Measurements from ENCODE around the gene EDC4. TPM values are rescaled to one million over a fixed set of nuclear protein-coding genes. Genes with fewer than 3 reads are reported as not detected.

The EDC4 gene
- total and polyA plus RNA-seq, 7 donors = 21.1 to 52.1 (median 33.8) TPM

DNA sequence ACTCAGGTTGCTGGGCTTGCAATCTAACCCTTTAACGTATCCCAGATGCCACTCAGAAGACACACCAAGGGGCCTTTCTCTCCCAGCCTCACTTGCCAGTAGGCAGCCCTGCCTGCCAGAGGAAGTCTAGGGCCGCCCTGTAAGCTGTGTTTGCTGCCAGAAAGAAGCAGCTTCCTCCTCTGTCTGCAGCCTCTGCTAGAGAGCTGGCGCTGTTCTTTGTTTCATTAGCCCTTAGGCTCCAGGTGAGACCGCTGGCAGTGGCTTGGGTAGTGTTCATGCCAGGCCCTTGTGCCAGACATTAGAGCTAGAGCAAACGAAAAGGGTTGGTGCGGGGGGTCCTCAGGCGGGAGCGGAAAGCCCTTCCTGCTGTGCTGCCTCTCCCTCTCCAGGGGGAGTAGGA is 49.9 kb downstream of the EDC4 start:
- peak overlapping the region; percentile 83 for H3K27ac ChIP-seq
- DNase-seq (no peak), ATAC-seq (no peak)
- H3K27me3 ChIP-seq (ENCODE audit: insufficient read depth in 3 of 3, low read length in 2 of 3) = no peaks in the 10 kb centered on the region
- TF ChIP-seq, protein P1, sequence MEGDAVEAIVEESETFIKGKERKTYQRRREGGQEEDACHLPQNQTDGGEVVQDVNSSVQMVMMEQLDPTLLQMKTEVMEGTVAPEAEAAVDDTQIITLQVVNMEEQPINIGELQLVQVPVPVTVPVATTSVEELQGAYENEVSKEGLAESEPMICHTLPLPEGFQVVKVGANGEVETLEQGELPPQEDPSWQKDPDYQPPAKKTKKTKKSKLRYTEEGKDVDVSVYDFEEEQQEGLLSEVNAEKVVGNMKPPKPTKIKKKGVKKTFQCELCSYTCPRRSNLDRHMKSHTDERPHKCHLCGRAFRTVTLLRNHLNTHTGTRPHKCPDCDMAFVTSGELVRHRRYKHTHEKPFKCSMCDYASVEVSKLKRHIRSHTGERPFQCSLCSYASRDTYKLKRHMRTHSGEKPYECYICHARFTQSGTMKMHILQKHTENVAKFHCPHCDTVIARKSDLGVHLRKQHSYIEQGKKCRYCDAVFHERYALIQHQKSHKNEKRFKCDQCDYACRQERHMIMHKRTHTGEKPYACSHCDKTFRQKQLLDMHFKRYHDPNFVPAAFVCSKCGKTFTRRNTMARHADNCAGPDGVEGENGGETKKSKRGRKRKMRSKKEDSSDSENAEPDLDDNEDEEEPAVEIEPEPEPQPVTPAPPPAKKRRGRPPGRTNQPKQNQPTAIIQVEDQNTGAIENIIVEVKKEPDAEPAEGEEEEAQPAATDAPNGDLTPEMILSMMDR (IDR thresholded peaks at IDR 0.05) = no peak
- no peaks in the 10 kb centered on the region for H3K9me3 ChIP-seq
- H3K4me3 ChIP-seq = no peak overlapping the region
- 75 to 80% (median 78%) methylated on average over 8 of the region's 8 CpGs for WGBS, 3 donors
- peaks cover 85% of the 10 kb centered on the region for H3K4me1 ChIP-seq
- H3K36me3 ChIP-seq (ENCODE audit: insufficient read depth in 1 of 2, low read depth in 1 of 2) = peaks cover 0 to 13% of the 10 kb centered on the region in 2 donors
- intact Hi-C loops (cut with DNase I) = loop anchor here in 1 of 2 donors (10.0 kb wide), 1 partner anchor 248 kb away; no protein-coding TSS in a partner anchor

DNA sequence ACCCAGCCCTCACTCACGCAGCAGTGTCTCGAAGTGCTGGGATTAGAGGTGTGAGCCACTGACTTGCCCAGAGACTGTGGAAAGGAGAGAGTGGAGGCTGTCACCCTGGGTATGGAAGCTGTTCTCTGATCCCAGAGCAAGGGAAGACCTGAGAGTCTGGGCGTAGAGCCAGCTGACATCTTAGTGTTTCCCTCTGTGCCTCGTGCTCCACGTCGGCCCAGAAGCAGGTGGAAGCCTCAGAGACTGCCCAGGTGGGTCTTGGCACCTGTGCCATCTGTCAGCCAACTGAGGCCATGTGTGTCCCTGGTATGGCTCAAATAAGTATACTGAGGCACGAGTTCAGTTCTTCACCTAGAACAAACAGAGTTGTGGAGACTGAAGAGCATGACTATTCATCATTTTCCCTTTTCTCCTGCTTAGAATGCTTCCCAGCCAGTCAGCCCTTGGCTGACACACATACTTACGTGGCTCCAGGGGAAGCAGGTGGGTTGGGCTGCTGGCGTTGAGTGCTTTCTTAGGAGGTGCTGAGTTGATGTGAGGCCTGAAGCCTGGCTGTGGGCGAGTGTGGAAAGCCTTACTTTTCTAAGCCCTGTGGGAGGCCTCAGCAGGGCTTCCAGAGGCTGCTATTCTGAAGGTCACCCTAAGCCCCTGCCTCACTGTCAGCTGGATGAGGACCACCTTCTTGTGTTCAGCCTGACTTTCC is 50.7 kb downstream of the EDC4 start:
- peaks cover 0 to 19% of the 10 kb centered on the region in 2 donors for H3K36me3 ChIP-seq (ENCODE audit: insufficient read depth in 1 of 2, low read depth in 1 of 2)
- TF ChIP-seq, protein P1 (IDR thresholded peaks at IDR 0.05) = no peak
- WGBS, 3 donors = 55 to 72% (median 60%) methylated on average over 10 of the region's 10 CpGs
- intact Hi-C loops (cut with DNase I) = loop anchor here in 1 of 2 donors (10.0 kb wide), 1 partner anchor 249 kb away; no protein-coding TSS in a partner anchor
- peak in 1 of 4 donors; percentile 15 for ATAC-seq
- H3K4me3 ChIP-seq = no peak overlapping the region
- H3K4me1 ChIP-seq = peaks cover 81% of the 10 kb centered on the region
- DNase-seq = no peak
- H3K27me3 ChIP-seq (ENCODE audit: insufficient read depth in 3 of 3, low read length in 2 of 3) = no peaks in the 10 kb centered on the region
- H3K27ac ChIP-seq = peak overlapping the region; percentile 83
- H3K9me3 ChIP-seq = no peaks in the 10 kb centered on the region

DNA sequence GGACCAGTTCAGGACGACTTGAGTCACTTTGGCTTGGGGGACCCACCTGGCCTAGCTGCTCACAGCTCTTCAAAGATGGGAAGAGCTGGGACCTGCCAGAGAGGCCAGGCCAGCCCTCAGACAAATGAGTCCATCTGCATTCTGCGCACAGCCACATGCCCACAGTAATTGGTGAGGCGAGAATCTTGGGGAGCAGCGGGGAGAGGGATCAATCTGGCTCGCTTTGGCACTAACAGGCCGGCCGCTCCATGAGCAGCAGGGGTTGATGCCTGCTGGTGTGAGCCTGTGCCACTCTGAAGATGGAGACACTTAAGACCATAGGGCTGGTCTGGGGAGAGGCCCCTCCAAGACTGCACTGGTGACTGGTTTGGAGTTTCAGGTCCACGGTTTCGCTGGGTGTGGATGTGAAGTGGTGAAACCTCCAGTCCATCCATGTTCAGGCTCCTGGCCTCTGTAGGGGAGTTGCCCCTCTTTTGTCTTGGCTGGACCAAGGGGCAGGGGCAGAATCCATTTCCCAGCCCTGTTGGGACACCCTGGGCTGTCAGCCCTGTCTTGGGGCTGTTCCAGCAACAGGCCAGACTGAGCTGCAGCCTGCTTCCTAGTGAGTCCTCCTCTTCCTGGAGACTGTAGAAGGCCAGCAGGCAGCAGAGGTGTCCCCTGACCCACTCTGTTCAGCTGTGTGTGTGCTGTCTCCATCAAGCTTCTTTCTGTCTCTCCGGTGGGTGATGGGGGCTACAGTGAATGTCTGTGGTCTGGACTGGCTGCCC is 51.5 kb downstream of the EDC4 start:
- ATAC-seq (no peak), DNase-seq (no peak)
- intact Hi-C loops (cut with DNase I) = loop anchor here in 1 of 2 donors (10.0 kb wide), 1 partner anchor 250 kb away; no protein-coding TSS in a partner anchor
- Histone ChIP-seq H3K9me3 (no peaks in the 10 kb centered on the region), H3K27ac (peak overlapping the region; percentile 83), H3K27me3 (ENCODE audit: insufficient read depth in 3 of 3, low read length in 2 of 3) (no peaks in the 10 kb centered on the region), H3K36me3 (ENCODE audit: insufficient read depth in 1 of 2, low read depth in 1 of 2) (peaks cover 0 to 26% of the 10 kb centered on the region in 2 donors), H3K4me1 (peaks cover 74% of the 10 kb centered on the region), H3K4me3 (no peak overlapping the region)
- TF ChIP-seq, protein P1 (IDR thresholded peaks at IDR 0.05) = no peak
- WGBS, 3 donors = 83 to 96% (median 92%) methylated on average over 10 of the region's 10 CpGs

DNA sequence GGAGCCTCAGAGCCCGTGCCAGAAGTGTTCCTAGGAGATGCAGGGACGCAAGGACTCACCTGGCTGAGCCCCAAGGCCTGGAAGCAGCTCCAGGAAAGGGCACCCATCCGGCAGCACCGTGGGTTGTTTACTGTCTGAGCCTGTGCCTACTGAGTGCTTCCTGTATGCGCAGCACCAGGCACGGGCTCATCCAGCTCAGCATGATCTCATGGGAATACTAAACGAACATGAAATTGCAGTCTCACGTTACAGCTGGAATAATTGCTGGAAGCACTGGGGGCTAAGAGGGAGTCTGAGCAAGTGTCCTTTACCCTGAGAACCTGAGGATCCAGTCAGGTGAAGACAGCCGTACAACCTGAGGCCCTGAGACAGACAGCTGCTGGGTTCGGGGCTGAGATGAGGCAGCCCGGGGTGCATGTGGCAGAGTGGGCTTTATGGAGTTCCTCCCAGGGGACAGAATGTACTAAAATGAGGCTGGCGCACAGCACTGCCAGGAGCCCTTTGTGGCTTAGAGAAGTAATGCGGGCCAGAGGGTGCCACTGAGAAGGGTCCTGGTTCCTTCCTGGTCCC is 53.4 kb downstream of the EDC4 start:
- Histone ChIP-seq H3K27ac (peak overlapping the region; percentile 83), H3K36me3 (ENCODE audit: insufficient read depth in 1 of 2, low read depth in 1 of 2) (peaks cover 0 to 40% of the 10 kb centered on the region in 2 donors), H3K4me1 (peaks cover 54% of the 10 kb centered on the region), H3K4me3 (peak overlapping the region; percentile 7), H3K9me3 (no peaks in the 10 kb centered on the region), H3K27me3 (ENCODE audit: insufficient read depth in 3 of 3, low read length in 2 of 3) (no peaks in the 10 kb centered on the region)
- peak in 1 of 2 donors; percentile 35 for DNase-seq
- 7 to 22% (median 10%) methylated on average over 13 of the region's 13 CpGs for WGBS, 3 donors
- ATAC-seq = peak; percentile 39 to 73 (median 55)
- TF ChIP-seq, protein P1 (IDR thresholded peaks at IDR 0.05) = no peak
- intact Hi-C loops (cut with DNase I) = loop anchor here (2.0 to 10.0 kb wide), 3 partner anchors 116 to 253 kb away; no protein-coding TSS in a partner anchor

All from psoas muscle (tissue), 8 donors.